ENCODE data around the gene MRPL3.
A peak's percentile ranks its signal among the peaks of the same experiment; 100 is the strongest.

The MRPL3 gene

DNA sequence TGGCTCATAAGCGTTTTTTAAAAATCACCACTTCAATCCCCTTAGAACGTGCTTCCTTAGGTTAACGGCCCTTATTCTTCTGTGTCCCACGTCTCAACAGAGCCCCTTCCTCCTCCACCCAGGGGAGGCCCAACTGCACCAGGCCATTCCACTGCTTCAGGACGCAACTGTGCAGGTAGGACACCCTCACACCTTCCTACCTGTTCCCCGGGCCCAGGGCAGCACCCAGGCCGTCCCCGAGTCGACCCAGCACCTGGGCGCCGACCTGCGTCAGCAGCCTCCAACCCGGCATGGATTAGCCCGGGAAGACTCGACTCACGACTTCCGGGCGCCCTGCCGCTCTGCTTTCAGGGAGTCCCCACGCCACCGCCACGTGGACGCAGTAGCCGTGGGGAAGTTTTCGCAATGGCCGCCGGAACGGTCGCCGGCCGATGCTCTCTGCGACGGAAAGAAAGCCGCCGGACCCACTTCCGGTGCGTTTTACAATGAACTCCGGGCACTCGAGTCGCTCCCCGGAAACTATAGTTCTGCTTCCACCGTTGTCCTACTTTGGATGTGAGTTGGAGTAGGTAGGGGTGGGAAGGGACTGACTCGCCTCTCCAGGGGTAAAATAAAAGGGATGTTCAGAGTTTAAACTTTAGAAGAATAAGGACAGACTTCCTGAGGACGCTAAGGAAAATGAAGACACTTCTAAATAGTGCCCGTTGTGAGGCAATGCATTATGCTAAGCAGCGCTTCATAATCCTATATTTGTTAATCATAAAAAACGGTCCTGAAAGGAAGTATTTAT lies at the start of gene MRPL3:
Gene MRPL3, minus strand, starts transcription at position 442 of the 790 bp plus-strand sequence. Its CDS starts 150 bp downstream, at position 292.
- peak; percentile 94 for DNase-seq

DNA sequence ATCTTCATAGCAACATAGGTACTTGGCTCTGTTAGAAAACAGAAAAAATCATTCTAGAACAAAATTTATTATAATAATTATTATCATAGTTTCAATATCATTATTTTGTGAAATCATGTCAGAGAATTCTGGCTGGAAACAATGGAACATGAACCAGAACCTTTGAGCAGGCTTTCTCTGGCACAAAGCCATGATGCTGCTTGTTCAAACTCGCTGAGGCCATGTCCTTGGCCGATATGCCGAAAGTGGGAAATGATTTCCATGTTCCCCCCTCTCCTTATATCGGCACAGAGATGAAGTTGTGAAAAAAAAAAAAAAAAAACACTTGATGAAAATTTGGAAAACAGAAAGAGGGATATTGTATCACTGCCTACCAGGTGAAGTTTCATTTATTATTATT lies 49.0 kb upstream of the MRPL3 start:
- DNase-seq, result no peak

- peak; percentile 10 for DNase-seq
Measured at GRCh38 chr3:131550562-131551465, 48.0 kb upstream of the MRPL3 start.

DNA sequence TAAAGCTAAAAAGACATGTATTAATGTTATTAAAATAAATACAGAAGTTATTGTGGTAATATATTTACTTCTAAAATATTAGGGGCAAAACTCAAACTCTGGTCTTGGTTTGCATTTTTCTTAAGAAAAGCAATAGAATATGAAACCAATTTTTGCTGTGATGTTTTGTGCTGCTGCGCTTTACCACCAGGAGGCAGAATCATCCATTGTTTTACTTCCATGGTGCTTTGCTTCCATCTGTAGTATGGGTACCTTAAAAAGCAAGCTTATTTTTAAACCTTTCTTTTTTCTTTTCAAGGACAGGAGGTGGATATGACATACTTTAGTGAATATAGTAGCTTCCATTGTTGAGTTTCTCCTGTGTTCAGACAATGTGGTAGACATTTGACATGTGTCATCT lies 46.6 kb upstream of the MRPL3 start:
- DNase-seq, result no peak

GRCh38 chr3:131547585-131547984 lies 44.8 kb upstream of the MRPL3 start:
- DNase-seq, result no peak

GRCh38 chr3:131546441-131546840 lies 43.7 kb upstream of the MRPL3 start:
- DNase-seq, result no peak

GRCh38 chr3:131544557-131544956 lies 41.8 kb upstream of the MRPL3 start:
- no peak for DNase-seq

DNA sequence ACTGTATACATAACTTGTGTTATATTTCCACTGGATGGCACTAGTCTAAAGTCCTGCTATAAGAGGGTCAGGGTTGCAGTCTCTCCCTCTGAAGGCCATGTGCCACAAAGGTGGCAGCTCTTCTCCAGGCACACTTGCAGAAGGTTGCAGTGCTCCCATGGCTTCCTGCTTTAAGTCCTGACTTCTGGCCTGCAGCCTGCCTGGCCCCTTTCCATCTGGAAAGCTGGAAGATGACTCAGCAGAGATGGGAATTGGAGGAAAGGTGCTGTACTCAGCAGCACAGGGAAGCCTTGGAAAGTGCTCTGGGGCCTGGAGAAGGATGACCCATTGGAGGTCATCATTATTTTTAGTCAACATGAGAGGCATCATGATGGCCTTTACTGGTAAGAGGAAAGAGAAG lies 40.9 kb upstream of the MRPL3 start:
- DNase-seq, result no peak

- DNase-seq, result no peak
Measured at GRCh38 chr3:131541288-131541687, 38.5 kb upstream of the MRPL3 start.

- no peak for DNase-seq
Measured at GRCh38 chr3:131540821-131541220, 38.0 kb upstream of the MRPL3 start.

DNA sequence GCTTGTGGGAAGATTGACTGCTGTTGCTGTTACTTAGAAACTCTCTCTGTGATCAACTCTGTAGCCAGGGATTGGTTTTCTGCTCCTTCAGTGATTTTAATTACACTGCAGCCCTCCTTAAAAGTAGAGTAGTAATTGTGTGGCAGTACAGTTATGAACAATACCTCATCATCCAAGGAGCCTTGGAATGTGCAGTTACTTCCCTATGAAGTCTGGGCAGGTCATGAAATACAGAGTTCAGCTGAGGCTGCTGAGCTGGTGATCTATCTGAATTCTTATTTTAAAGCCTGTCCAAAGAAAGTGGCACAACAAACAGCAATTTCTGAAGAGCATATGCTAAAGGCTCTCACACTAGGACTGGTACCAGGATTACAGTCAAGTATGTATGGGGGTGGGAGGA lies 37.4 kb upstream of the MRPL3 start:
- no peak for DNase-seq

GRCh38 chr3:131538968-131539367 lies 36.2 kb upstream of the MRPL3 start:
- no peak for DNase-seq

DNA sequence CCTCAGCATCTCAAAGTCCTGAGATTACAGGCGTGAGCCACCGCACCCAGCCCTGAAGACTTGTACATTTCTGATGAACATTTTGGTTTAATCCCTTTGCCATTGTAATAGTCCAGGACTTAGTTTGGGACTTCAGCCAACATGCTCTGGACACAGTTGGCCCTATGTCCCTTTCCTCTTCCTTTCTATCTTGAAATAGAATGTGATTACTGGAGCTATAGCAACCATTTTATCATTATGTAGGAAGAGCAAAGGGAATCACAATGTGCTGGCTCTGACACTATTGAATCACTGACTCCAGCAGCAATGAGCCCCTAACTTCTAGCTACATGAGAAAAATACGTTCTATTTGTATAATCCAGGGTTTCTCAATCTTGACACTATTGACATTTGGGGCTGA lies 34.8 kb upstream of the MRPL3 start:
- DNase-seq, result no peak

- no peak for DNase-seq
Measured at GRCh38 chr3:131535596-131535995, 32.8 kb upstream of the MRPL3 start.

DNA sequence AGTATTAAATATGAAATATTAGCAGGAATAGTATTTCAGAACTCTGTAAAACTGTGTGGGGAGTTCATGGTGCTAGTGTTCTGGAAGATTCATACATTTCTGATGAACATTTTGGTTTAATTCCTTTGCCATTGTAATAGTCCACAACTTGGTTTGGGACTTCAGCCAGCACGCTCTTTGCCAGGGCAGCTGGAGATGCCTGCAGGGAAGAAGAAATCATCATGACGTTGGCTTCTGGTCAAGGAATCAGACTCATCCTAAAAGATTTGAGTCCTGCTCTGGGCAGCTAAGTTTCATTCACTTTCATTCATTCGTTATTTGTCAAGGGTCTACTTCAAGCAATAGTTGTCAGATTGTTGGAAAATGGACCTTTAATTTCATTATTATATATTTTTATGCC lies 32.4 kb upstream of the MRPL3 start:
- DNase-seq, result no peak

DNA sequence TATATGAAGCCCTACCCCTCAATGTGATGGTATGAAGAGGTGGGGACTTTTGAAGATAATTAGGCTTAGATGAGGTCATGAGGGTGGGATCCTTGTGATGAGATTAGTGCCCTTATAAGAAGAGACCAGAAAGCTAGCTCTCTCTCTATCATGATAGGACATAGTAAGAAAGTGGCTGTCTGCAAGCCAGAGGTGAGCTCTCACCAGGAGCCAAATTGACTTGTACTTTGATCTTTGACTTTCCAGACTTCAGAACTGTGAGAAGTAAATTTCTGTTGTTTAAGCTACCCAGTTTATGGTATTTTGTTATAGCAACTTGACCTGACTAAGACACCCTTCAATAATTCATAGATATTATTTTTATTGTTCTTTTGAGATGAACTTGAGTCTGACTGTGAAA lies 29.9 kb upstream of the MRPL3 start:
- DNase-seq, result no peak

DNA sequence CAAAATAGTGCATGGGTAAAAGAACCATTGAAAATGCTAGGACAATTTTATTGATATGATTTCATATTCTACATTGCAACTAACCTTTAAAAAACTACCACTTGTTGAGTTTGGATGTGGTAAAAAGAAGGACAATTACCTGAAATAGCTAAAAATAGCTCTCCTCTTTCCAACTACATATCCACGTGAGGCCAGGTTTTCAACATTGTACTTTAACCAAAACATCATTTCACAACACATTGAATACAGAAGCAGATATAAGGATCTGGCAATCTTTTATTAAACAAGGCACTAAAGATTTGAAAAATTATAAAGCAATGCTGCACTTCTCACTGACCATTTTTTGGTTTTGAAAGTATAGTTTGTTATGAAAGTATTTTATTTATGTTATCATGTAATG lies 28.1 kb upstream of the MRPL3 start:
- DNase-seq, result no peak

- DNase-seq, result no peak
Measured at GRCh38 chr3:131530388-131530787, 27.6 kb upstream of the MRPL3 start.

DNA sequence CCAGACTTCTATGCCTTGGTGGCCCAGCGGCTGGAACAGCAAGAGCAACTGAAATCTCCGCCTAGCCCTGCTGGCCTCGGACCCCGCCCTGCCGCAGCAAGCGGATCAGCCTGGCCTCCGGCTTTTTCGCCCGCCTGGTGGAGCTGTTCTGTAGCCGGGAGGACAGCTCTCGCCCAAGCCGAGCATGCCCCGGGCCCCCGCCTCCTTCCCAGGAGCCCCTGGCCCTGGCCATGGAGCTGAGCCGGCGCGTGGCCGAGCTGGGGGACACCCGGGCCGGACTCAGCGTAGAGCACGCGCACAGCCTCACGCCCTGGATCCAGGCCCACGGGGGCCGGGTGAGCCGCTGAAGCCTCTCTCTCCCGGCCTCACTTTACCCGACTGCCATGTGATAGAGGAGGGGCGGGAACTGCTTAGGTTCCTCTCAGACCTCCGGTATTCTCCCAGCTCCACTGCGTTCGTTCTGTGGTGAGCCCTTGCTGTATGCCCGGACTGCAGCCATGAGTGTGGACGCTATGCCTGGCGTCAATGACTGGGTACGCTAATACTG lies 24.1 kb upstream of the MRPL3 start:
- DNase-seq, result peak; percentile 88

DNA sequence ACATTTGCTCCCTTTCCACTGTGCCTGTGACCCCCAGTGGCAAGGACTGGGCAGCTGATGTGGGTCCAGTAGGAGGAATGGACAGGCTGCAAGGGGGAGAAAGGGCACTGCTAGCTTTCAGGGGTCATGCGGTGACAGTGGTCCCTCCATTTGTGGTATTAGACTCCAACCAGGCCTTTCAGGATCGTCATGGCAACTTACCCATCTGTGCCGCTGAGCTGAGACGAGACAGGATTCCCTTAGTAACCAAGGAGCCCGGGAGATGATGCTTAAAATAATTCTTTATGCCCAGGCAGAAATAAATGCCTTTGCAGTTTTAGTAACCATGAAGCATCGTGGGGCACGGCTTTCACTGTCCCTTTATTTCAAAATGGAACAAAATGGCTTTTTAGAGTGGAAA lies 15.9 kb upstream of the MRPL3 start:
- DNase-seq, result no peak

GRCh38 chr3:131505421-131505820 lies 2.6 kb upstream of the MRPL3 start:
- no peak for DNase-seq

GRCh38 chr3:131503320-131503635 lies 507 bp upstream of the MRPL3 start:
- DNase-seq, result no peak

DNA sequence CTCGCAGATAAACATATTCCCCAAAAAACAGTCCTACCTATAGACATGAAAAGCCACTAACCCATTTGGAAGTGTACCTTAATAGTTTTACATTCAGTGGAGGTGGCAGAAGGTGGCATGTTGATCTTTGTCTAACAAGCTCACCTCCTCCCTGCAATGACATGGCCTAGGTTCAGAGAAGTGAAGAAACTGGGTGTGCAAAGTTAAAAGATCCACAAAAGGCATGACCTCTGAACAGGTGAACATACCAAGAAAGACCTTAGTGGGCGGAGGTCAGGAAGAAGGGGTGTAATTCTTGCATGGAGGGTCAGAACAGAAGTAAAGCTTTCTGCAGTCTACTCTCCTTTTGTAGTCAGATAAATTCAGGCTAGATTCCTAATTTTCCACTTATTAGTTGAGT lies 822 bp downstream of the MRPL3 start:
- DNase-seq, result no peak

DNA sequence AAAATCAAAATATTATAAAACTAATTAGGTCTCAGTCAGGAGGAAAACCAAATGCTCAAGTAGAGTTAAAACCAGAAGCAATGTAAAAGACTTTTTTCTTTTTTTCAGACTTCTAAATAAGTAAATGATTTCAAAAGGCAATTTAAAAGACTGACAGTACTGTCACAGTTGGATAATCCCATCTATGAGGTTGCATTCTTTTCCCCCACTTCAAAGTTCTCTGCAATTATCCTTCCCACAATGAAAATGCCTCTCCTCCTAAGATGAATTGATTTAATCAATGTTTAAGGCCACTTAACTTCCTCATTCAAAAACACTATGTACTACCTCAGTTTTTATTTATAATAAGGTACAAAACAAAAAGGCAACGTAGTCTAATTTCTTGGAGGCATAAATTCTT lies 8.1 kb downstream of the MRPL3 start:
- no peak for DNase-seq
